ENCODE measurements around the gene MRPL16. TPM values are rescaled to one million over a fixed set of nuclear protein-coding genes. Genes with fewer than 3 reads are reported as not detected.

MRPL16 gene
- total RNA-seq, result 19.5 and 23.1 TPM in 2 replicates

DNA sequence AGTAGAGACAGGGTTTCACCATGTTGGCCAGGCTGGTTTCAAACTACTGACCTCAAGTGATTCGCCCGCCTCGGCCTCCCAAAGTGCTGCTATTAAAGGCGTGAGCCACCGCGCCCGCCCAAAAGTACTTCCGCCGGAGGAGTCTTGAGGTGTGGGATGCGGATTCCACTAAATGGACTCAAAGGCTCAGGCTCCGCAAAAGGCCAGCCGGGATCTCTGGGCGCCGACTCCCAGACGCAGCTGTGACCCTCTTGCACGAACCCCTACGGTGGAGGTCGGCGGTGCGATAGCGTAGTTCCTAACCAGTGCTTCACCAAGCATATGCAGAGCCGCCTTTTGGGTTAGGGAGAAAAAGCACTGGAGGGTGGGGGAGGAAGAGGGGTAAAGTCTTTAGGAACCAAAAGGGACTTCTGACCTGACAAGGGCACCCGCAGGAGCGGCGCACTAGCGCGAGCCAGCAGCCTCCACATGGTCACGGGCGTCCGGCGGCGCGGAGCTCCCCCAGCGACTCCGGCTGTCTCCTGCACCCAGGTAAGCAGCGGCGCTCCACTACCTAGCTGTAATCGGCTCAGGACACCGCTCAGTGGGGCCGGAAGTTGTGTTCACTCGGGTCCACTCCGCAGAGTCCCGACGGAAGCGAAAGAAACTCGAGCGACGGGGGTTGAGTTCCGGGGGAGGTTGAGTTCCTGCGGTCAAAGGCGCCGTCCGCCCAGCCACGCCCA lies at the start of gene MRPL16:
MRPL16 (minus strand) TSS at position 590 of the 722 bp plus-strand sequence; CDS start at position 470, 120 bp downstream.

DNA sequence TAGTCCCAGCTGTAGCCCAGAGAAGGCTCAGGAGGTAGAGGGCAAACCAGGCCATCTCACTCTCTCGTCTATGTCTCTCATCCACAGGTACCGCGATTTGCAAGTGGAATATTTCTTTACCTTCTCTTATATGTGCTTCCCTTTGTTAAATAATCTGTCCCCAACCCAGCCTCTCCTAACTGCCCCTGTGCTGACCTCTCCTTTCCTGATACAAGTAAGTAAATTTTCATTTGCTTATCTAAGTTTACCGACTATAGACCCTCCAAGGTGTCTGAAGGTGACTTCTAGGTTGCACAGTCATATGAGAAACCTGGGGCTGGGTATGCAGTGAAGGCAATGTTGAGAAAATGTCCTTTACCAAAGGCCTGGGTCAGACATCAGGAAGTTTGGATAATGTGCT lies 34.8 kb upstream of the MRPL16 start, which contains the start of gene CBLIF:
CBLIF (minus strand) TSS at position 101 of the 400 bp plus-strand sequence; CDS start at position 55, 46 bp downstream.

Other genes with a start within 250 kb of the MRPL16 start
- 55.5 and 56.4 TPM in 2 replicates for gene OSBP, start 195.0 kb downstream of the MRPL16 start, total RNA-seq
- 6.8 and 17.7 TPM in 2 replicates for gene PATL1, start 141.7 kb downstream of the MRPL16 start, total RNA-seq
- not detected in 2 replicates for gene OR10V1, start 96.9 kb downstream of the MRPL16 start, total RNA-seq
- 40.0 and 56.0 TPM in 2 replicates for gene STX3, start 55.4 kb downstream of the MRPL16 start, total RNA-seq
- gene CBLIF, start 34.7 kb upstream of the MRPL16 start, total RNA-seq, result not detected in 2 replicates
- gene TCN1, start 55.7 kb upstream of the MRPL16 start, total RNA-seq, result 0.68 and 22.1 TPM in 2 replicates
- not detected in 2 replicates for gene OOSP3, start 68.0 kb upstream of the MRPL16 start, total RNA-seq
- not detected in 2 replicates for gene OOSP1, start 127.7 kb upstream of the MRPL16 start, total RNA-seq
- gene OOSP4A, start 153.3 kb upstream of the MRPL16 start, total RNA-seq, result not detected in 2 replicates
- gene OOSP4B, start 206.4 kb upstream of the MRPL16 start, total RNA-seq, result not detected in 2 replicates
- not detected in 2 replicates for gene OOSP2, start 229.6 kb upstream of the MRPL16 start, total RNA-seq
- gene MS4A3, start 245.9 kb upstream of the MRPL16 start, total RNA-seq, result not detected in 2 replicates

Measured in nasal cavity respiratory epithelium epithelial cell of viscerocranial mucosa (primary cell).